ENCODE data around the gene ADGRL3.

Gene ADGRL3

DNA sequence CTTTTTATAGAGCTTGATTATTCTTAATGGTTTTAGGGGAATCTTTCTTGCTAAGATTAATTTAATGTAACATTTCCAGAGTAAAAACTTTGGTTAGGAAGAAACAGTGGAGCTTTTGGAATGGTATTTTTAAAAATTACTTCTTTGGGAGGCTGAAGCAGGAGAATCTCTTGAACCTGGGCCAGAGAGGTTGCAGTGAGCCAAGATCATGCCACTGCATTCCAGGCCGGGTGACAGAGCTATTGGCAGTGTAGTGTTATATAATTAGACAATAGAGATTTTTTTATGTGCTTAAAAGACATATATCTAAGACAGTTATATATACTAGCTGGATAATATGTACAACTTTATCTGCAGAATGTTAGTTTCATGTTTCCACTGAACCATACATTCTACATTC lies 585.6 kb downstream of the ADGRL3 start:
- Histone ChIP-seq H4K20me1 (no peaks in the 10 kb centered on the region), H3K27me3 (no peaks in the 10 kb centered on the region), H3K4me1 (no peaks in the 10 kb centered on the region), H3K9me3 (peaks cover 4% of the 10 kb centered on the region), H3K36me3 (no peaks in the 10 kb centered on the region), H3K4me3 (no peak overlapping the region), H3K4me2 (no peak overlapping the region), H3K27ac (no peak overlapping the region), H3K9ac (no peak overlapping the region)
- no peak for TF ChIP-seq Cebpa-rat (IDR thresholded peaks at IDR 0.05)

DNA sequence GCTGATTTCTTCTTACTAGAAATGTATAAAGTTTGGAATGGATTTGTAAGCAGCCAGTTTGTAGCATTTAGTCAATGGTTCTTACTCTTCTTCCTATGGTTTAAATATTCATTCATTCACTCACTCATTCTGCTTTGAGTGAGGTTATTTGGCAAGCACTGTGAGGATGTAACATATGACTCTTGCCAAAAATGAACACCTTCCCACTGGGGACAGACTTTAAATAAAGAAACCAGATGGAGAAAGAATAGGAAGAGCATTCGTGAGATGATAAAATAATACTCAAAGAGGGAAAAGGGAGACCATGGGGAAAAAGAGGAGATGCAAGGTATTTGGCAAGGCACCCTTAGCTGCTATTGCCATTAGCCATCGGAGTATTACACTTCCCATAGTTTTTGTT lies 586.1 kb downstream of the ADGRL3 start:
- H3K27me3 ChIP-seq, result no peaks in the 10 kb centered on the region
- no peak overlapping the region for H3K9ac ChIP-seq
- H3K9me3 ChIP-seq, result peaks cover 8% of the 10 kb centered on the region
- TF ChIP-seq Cebpa-rat (IDR thresholded peaks at IDR 0.05), result no peak
- H3K4me1 ChIP-seq, result no peaks in the 10 kb centered on the region
- H3K4me2 ChIP-seq, result no peak overlapping the region
- no peak overlapping the region for H3K27ac ChIP-seq
- H3K36me3 ChIP-seq, result no peaks in the 10 kb centered on the region
- no peaks in the 10 kb centered on the region for H4K20me1 ChIP-seq
- H3K4me3 ChIP-seq, result no peak overlapping the region

DNA sequence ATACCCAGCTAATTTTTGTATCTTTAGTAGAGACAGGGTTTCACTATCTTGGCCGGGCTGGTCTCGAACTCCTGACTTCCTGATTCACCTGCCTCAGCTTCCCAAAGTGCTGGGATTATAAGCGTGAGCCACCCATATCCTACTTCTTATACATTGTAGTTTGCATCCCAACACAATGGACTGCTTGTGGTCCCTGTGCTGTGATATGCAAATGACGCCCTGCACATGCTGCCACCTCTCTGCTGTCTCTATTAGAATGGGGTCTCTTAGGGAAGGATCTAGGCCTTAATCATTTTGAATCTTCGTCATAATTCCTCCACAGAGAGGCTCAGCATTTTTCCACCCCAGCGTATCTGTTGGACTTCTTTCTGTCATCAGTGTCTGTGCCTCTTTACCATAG lies 595.9 kb downstream of the ADGRL3 start:
- H3K27ac ChIP-seq, result no peak overlapping the region
- H3K9me3 ChIP-seq, result peaks cover 8% of the 10 kb centered on the region
- H3K27me3 ChIP-seq, result no peaks in the 10 kb centered on the region
- no peak for TF ChIP-seq Cebpa-rat (IDR thresholded peaks at IDR 0.05)
- no peaks in the 10 kb centered on the region for H3K4me1 ChIP-seq
- H3K9ac ChIP-seq, result no peak overlapping the region
- no peaks in the 10 kb centered on the region for H4K20me1 ChIP-seq
- no peaks in the 10 kb centered on the region for H3K36me3 ChIP-seq
- no peak overlapping the region for H3K4me2 ChIP-seq
- no peak overlapping the region for H3K4me3 ChIP-seq

DNA sequence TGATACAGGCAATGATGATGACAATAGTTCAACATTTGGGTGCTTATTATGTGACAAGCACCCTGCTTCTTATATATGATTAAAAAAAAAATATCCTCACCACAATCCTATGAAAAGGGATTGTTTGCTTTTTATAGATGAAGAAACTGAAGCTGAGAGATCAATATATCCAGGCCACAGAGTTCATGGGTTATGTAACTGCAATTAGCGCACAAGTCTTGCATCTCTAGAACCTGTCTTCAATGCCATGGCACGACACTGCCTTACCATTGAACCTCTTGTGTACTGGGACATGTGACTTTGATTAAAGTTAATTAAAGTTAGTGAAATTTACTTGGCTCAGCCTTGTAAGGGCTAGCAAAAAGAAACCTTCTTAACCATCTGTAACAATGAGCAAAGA lies 599.7 kb downstream of the ADGRL3 start:
- no peak overlapping the region for H3K9ac ChIP-seq
- H3K9me3 ChIP-seq, result no peaks in the 10 kb centered on the region
- H3K4me1 ChIP-seq, result no peaks in the 10 kb centered on the region
- H3K4me2 ChIP-seq, result no peak overlapping the region
- no peaks in the 10 kb centered on the region for H3K27me3 ChIP-seq
- TF ChIP-seq Cebpa-rat (IDR thresholded peaks at IDR 0.05), result no peak
- no peaks in the 10 kb centered on the region for H3K36me3 ChIP-seq
- H3K4me3 ChIP-seq, result no peak overlapping the region
- H4K20me1 ChIP-seq, result no peaks in the 10 kb centered on the region
- H3K27ac ChIP-seq, result no peak overlapping the region

DNA sequence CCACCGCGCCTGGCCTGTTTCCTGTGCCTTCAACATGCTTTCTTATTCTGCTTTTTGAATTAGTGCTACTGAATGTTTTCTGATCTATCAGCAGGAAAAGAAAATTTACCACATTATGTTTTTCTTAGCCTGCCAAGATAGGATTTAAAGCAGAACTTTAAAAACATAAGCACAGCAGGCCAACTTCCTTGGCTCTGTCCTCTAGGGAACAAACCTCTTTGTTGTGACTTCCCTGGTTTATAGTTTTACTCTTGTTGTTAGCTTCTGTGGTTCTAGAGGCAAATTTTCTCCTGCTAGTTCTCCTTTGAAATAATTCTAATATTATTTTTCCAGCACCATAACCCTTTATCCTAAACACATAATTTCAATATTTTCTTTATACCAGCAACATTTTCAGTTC lies 605.1 kb downstream of the ADGRL3 start:
- Histone ChIP-seq H3K9ac (no peak overlapping the region), H3K4me1 (no peaks in the 10 kb centered on the region), H3K4me2 (no peak overlapping the region), H3K27ac (no peak overlapping the region), H3K9me3 (no peaks in the 10 kb centered on the region), H3K4me3 (no peak overlapping the region), H3K27me3 (no peaks in the 10 kb centered on the region), H3K36me3 (no peaks in the 10 kb centered on the region), H4K20me1 (no peaks in the 10 kb centered on the region)
- TF ChIP-seq Cebpa-rat (IDR thresholded peaks at IDR 0.05), result no peak

DNA sequence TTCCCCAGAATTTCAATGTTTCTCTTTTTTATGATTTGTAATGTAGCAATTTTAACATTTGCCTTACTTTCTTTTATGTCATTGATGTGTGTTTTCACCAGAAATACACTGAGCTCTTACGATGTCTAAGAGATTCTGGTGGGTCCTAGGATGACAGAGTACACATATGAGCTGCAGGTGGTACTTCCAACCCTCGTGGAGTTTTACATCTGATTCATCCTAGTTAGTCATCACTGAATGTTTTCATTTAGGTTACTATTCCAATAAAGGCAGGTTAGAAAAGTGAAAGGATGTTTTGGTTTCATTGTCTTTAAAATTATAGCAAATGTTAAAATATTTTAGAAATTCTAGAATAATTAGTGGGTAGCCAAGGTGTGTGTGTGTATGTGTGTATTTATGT lies 605.9 kb downstream of the ADGRL3 start:
- no peak overlapping the region for H3K9ac ChIP-seq
- no peaks in the 10 kb centered on the region for H4K20me1 ChIP-seq
- H3K9me3 ChIP-seq, result no peaks in the 10 kb centered on the region
- no peak overlapping the region for H3K27ac ChIP-seq
- H3K4me1 ChIP-seq, result no peaks in the 10 kb centered on the region
- H3K4me2 ChIP-seq, result no peak overlapping the region
- no peak for TF ChIP-seq Cebpa-rat (IDR thresholded peaks at IDR 0.05)
- no peaks in the 10 kb centered on the region for H3K27me3 ChIP-seq
- H3K36me3 ChIP-seq, result no peaks in the 10 kb centered on the region
- no peak overlapping the region for H3K4me3 ChIP-seq

DNA sequence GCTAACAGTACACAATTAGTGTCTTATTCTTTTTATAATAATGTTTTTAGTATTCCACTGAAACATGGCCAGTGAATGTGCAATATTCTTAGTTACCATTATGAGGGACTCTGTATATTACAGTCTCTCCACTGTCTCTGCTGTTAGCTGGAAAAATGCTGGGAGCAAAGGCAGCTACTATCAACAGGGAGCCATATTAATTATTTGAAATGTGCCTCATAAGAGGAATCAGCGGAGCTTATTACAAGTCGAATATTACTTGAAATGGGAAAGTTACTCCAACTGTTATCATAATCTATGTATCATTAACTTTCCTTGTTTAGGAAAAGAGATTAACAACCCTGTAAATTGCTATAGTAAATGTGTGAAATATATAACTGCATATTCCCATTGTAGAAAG lies 612.0 kb downstream of the ADGRL3 start:
- no peak overlapping the region for H3K27ac ChIP-seq
- no peak overlapping the region for H3K4me3 ChIP-seq
- no peaks in the 10 kb centered on the region for H3K4me1 ChIP-seq
- no peaks in the 10 kb centered on the region for H3K36me3 ChIP-seq
- H3K9ac ChIP-seq, result no peak overlapping the region
- no peak overlapping the region for H3K4me2 ChIP-seq
- peaks cover 8% of the 10 kb centered on the region for H3K9me3 ChIP-seq
- no peaks in the 10 kb centered on the region for H4K20me1 ChIP-seq
- H3K27me3 ChIP-seq, result no peaks in the 10 kb centered on the region
- TF ChIP-seq Cebpa-rat (IDR thresholded peaks at IDR 0.05), result no peak

DNA sequence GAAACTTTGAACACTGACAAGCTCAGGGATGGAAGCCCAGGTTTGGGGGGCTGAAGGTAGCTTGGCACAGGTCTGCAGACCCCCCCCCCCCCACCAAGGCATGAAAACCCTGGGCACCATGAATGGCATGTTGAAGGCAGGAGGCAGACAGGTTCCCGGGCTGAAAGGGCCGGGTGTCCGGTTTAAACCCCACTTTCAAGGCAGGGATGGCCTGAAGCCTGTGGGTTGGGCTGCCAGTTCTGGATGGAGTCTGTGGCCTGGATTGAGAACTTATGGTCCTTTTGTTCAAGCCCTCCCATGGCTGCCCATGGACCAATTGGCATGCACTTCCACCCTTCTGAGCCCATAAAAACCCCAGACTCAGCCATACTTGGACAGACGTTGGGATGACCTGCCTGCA lies 616.9 kb downstream of the ADGRL3 start:
- peaks cover 20% of the 10 kb centered on the region for H3K9me3 ChIP-seq
- H3K4me3 ChIP-seq, result no peak overlapping the region
- H3K27me3 ChIP-seq, result no peaks in the 10 kb centered on the region
- no peak for TF ChIP-seq Cebpa-rat (IDR thresholded peaks at IDR 0.05)
- H3K4me1 ChIP-seq, result no peaks in the 10 kb centered on the region
- no peaks in the 10 kb centered on the region for H4K20me1 ChIP-seq
- H3K36me3 ChIP-seq, result no peaks in the 10 kb centered on the region
- H3K9ac ChIP-seq, result no peak overlapping the region
- no peak overlapping the region for H3K27ac ChIP-seq
- H3K4me2 ChIP-seq, result no peak overlapping the region

DNA sequence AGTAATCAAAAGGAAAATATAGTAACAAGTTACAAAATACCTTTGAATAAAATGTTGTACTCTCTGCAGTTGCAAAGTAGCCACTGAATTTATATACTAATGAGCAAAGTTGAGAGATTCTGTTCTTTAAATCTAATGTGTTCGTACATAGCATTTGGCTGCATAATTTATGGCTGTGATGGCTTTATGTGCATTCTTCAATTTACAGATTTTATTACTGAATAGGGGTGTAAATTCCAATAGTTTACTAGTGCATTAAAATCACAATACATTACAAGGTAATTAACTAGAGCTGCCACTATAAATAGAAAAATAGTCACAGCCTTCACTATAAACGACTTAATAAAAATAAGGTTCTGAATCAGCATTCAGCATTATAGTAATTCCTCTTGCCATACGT lies 620.0 kb downstream of the ADGRL3 start:
- no peaks in the 10 kb centered on the region for H3K36me3 ChIP-seq
- peaks cover 20% of the 10 kb centered on the region for H3K9me3 ChIP-seq
- H3K27me3 ChIP-seq, result no peaks in the 10 kb centered on the region
- H4K20me1 ChIP-seq, result no peaks in the 10 kb centered on the region
- no peak for TF ChIP-seq Cebpa-rat (IDR thresholded peaks at IDR 0.05)
- H3K4me3 ChIP-seq, result no peak overlapping the region
- no peaks in the 10 kb centered on the region for H3K4me1 ChIP-seq
- H3K4me2 ChIP-seq, result no peak overlapping the region
- H3K9ac ChIP-seq, result no peak overlapping the region
- no peak overlapping the region for H3K27ac ChIP-seq

DNA sequence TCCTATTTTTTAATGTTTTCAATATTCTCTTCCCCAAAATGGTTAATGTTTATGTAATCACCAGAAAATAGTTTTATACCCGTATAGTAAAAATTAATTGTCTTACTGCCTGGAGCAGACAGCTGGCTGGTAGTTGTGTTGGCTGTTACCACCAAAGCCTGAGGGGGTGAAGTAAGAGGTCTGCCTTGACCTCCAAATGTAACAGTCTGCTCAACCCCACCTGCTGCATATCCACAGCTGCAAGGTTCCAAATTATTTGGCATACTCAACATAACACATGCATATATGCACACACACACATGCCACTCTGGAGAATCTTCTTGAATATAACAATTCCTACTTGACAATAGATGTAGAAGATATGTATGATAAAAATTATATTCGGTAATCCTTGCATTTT lies 624.3 kb downstream of the ADGRL3 start:
- no peak overlapping the region for H3K4me2 ChIP-seq

DNA sequence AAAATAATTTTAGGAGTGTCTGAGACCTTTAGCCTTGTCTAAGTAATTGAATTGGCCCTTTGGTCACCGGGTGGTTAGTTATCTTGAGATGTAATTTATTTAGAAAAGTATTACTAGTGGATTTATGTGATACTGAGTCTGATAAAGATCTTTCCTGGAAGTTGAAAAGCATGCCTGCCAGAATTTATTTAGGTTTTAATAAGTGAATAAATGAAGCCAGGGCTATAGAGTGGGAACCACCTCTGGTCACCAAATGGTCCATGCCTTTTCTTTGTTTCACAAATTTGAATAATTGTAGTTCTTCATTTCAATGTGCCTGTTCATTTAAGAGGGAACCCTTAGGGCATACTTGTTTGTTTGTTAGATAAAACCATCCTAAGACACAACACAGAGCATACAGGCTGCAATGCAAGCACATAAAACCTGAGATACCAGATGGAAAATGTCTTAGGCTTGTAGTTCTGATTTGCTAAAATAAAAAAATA lies 627.8 kb downstream of the ADGRL3 start:
- Histone ChIP-seq H3K27ac (no peak overlapping the region), H3K27me3 (no peaks in the 10 kb centered on the region), H3K36me3 (no peaks in the 10 kb centered on the region), H3K9ac (no peak overlapping the region), H3K4me3 (no peak overlapping the region), H3K4me1 (no peaks in the 10 kb centered on the region), H3K4me2 (no peak overlapping the region), H4K20me1 (no peaks in the 10 kb centered on the region), H3K9me3 (no peaks in the 10 kb centered on the region)
- no peak for TF ChIP-seq Cebpa-rat (IDR thresholded peaks at IDR 0.05)

More for the DNA sequence above, 624.3 kb downstream of the ADGRL3 start:
- Histone ChIP-seq H3K36me3 (no peaks in the 10 kb centered on the region), H3K4me3 (no peak overlapping the region), H3K27me3 (no peaks in the 10 kb centered on the region), H3K4me1 (no peaks in the 10 kb centered on the region), H3K9ac (no peak overlapping the region), H3K9me3 (no peaks in the 10 kb centered on the region), H3K27ac (no peak overlapping the region), H4K20me1 (no peaks in the 10 kb centered on the region)
- TF ChIP-seq Cebpa-rat (IDR thresholded peaks at IDR 0.05), result no peak

Measured in BLaER1 (cell line).